GM23338 (cell line): ENCODE measurements around the gene TPST2. TPM values are rescaled to one million over a fixed set of nuclear protein-coding genes. Genes with fewer than 3 reads are reported as not detected.

Source experiments
- ATAC-seq: fragments of 200-7000 bp; cut with Tn5 transposase; 3 replicates; pipeline ENCODE4 v1.9.1; 2020
- DNase-seq: peaks from one replicate; pipeline ENCODE4 v3.0.0-alpha.2; 2015; ENCODE audit warnings: low spot score
- H2AFZ ChIP-seq: fragments of 200-600 bp; sonication (generic); 2 replicates; pipeline ENCODE4 v1.8.0; 2016; ENCODE audit warnings: antibody characterized with exemption, mild to moderate bottlenecking, moderate library complexity
- H3F3A ChIP-seq: fragments of 200-600 bp; sonication (generic); replicated peaks from 2 replicates; pipeline ENCODE4 v1.8.0; 2017; ENCODE audit warnings: antibody characterized with exemption, mixed run types, low read depth
- H3K27ac ChIP-seq: fragments of 200-600 bp; sonication (generic); 2 replicates; pipeline ENCODE4 v1.6.1; 2016; ENCODE audit warnings: low read depth
- H3K27me3 ChIP-seq: fragments of 200-600 bp; sonication (generic); 2 replicates; pipeline ENCODE4 v1.8.0; 2016; ENCODE audit warnings: mild to moderate bottlenecking, mixed run types, moderate library complexity; ENCODE audit not compliant: insufficient read depth
- H3K36me3 ChIP-seq: fragments of 200-600 bp; sonication (generic); 2 replicates; pipeline ENCODE4 v1.8.0; 2016; ENCODE audit warnings: mild to moderate bottlenecking; ENCODE audit not compliant: insufficient read depth
- H3K4me1 ChIP-seq: fragments of 200-600 bp; sonication (generic); 2 replicates; pipeline ENCODE4 v1.8.0; 2016; ENCODE audit warnings: mild to moderate bottlenecking, moderate library complexity; ENCODE audit not compliant: insufficient read depth
- H3K4me2 ChIP-seq: fragments of 200-600 bp; sonication (generic); 2 replicates; pipeline ENCODE4 v1.7.1; 2017; ENCODE audit warnings: mixed run types
- H3K4me3 ChIP-seq: fragments of 200-600 bp; sonication (generic); 2 replicates; pipeline ENCODE4 v1.6.1; 2016; ENCODE audit warnings: mixed run types
- H3K79me2 ChIP-seq: fragments of 200-600 bp; sonication (generic); replicated peaks from 2 replicates; pipeline ENCODE4 v1.8.0; 2017; ENCODE audit warnings: mild to moderate bottlenecking; ENCODE audit not compliant: insufficient read depth
- H3K9me2 ChIP-seq: fragments of 200-600 bp; sonication (generic); 2 replicates; pipeline ENCODE4 v1.8.0; 2017; ENCODE audit not compliant: insufficient read depth
- H4K20me1 ChIP-seq: fragments of 200-600 bp; sonication (generic); replicated peaks from 2 replicates; pipeline ENCODE4 v1.8.0; 2017; ENCODE audit warnings: mild to moderate bottlenecking; ENCODE audit not compliant: insufficient read depth
- H3K27ac Mint-ChIP-seq: 2 replicates; pipeline ENCODE4 v1.8.0; 2020; ENCODE audit warnings: inconsistent platforms, mild to moderate bottlenecking, moderate library complexity, mixed read lengths
- H3K27me3 Mint-ChIP-seq: 3 replicates; pipeline ENCODE4 v1.8.0; 2022; ENCODE audit warnings: low read depth, mild to moderate bottlenecking, moderate library complexity, mixed read lengths, inconsistent platforms; ENCODE audit not compliant: insufficient read depth, poor library complexity
- H3K36me3 Mint-ChIP-seq: 3 replicates; pipeline ENCODE4 v1.8.0; 2021; ENCODE audit warnings: low read depth, mild to moderate bottlenecking, inconsistent platforms, moderate library complexity, mixed read lengths
- H3K4me1 Mint-ChIP-seq: 3 replicates; pipeline ENCODE4 v1.8.0; 2020; ENCODE audit warnings: mild to moderate bottlenecking, inconsistent platforms, mixed read lengths
- H3K4me3 Mint-ChIP-seq: 3 replicates; pipeline ENCODE4 v1.8.0; 2021; ENCODE audit warnings: moderate library complexity, mild to moderate bottlenecking, inconsistent platforms, mixed read lengths
- H3K9me3 Mint-ChIP-seq: 3 replicates; pipeline ENCODE4 v1.8.0; 2020; ENCODE audit warnings: moderate library complexity, mild to moderate bottlenecking, inconsistent platforms, mixed read lengths
- CREB1 ChIP-seq: fragments of 250-450 bp; sonication (Bioruptor Pico); IDR thresholded peaks from 2 replicates; pipeline ENCODE4 v1.5.0; 2020; ENCODE audit warnings: low read depth, mild to moderate bottlenecking, moderate library complexity
- EZH2 ChIP-seq: fragments of 200-600 bp; sonication (generic); IDR thresholded peaks from one replicate; pipeline ENCODE4 v1.8.0; 2017; ENCODE audit warnings: antibody characterized with exemption, mild to moderate bottlenecking, low read depth; ENCODE audit not compliant: unreplicated experiment
- EZH2phosphoT487 ChIP-seq: fragments of 200-600 bp; sonication (generic); IDR thresholded peaks from one replicate; pipeline ENCODE4 v1.8.1; 2018; ENCODE audit warnings: antibody characterized with exemption; ENCODE audit not compliant: unreplicated experiment
- JUNB ChIP-seq: IDR thresholded peaks from one replicate; pipeline ENCODE4 v1.6.1; 2016; ENCODE audit warnings: antibody characterized with exemption; ENCODE audit not compliant: unreplicated experiment
- NANOG ChIP-seq: IDR thresholded peaks from 2 replicates; pipeline ENCODE4 v1.6.1; 2016; ENCODE audit warnings: antibody characterized with exemption, borderline replicate concordance
- POLR2AphosphoS5 ChIP-seq: IDR thresholded peaks from 2 replicates; pipeline ENCODE4 v1.6.1; 2016; ENCODE audit warnings: antibody characterized with exemption, low read depth
- STAT1 ChIP-seq: IDR thresholded peaks from one replicate; pipeline ENCODE4 v1.6.1; 2016; ENCODE audit warnings: antibody characterized with exemption; ENCODE audit not compliant: unreplicated experiment
- ZNF114 ChIP-seq: fragments of 250-450 bp; sonication (Bioruptor Pico); IDR thresholded peaks from 2 replicates; pipeline ENCODE4 v1.5.0; 2020; ENCODE audit warnings: mild to moderate bottlenecking, moderate library complexity
- ZNF331 ChIP-seq: fragments of 250-450 bp; sonication (Bioruptor Pico); IDR thresholded peaks from 2 replicates; pipeline ENCODE4 v1.5.0; 2020; ENCODE audit warnings: low read depth, mild to moderate bottlenecking, moderate library complexity
- polyA plus RNA-seq: library from polyadenylated mRNA; unstranded; fragments of >200 nt; fragmentation: Nextera tagmentation; extraction: Ambion mirVana; gene quantifications from 2 replicates; pipeline ENCODE4 v1.2.1, GENCODE V29; 2016
- total RNA-seq: library from RNA; depleted of rRNA; stranded (reverse); fragments of >200 nt; shearing (Covaris generic); gene quantifications from 2 replicates; pipeline ENCODE4 v1.2.3, GENCODE V29; 2014
- TF ChIP-seq, protein P1 (sequence below): IDR thresholded peaks from one replicate; pipeline ENCODE4 v1.6.1; 2018; ENCODE audit warnings: antibody characterized with exemption; ENCODE audit not compliant: unreplicated experiment
- TF ChIP-seq, protein P2 (sequence below): IDR thresholded peaks from 2 replicates; pipeline ENCODE4 v1.6.1; 2016; ENCODE audit warnings: antibody characterized with exemption
- TF ChIP-seq, protein P3 (sequence below), 2 experiments: fragments of 200-600 bp in 1 of 2; sonication (generic) in 1 of 2; conservative IDR thresholded peaks; 2 replicates each; pipeline versions ENCODE4 v1.5.1 to v1.6.1; 2016 to 2017; ENCODE audit warnings: antibody characterized with exemption in 2 of 2, low read depth in 2 of 2, mild to moderate bottlenecking in 2 of 2, moderate library complexity in 1 of 2
- TF ChIP-seq, protein P4 (sequence below): fragments of 250-450 bp; sonication (Bioruptor Pico); IDR thresholded peaks from 2 replicates; pipeline ENCODE4 v1.5.0; 2020; ENCODE audit warnings: mild to moderate bottlenecking, moderate library complexity

TPST2 gene
- total and polyA plus RNA-seq, 2 experiments from 2014 or later = 37.9 to 127 TPM

- Histone ChIP-seq H3K9me2 (peaks cover 2% of the 10 kb centered on the region; the same call in 1 of the 2 replicates), H3K27ac (no peak overlapping the region), H3F3A (no peaks in the 10 kb centered on the region), H2AFZ (peak overlapping the region; percentile 18; the same call in 1 of the 2 replicates), H3K4me1 (peaks cover 25% of the 10 kb centered on the region), H3K36me3 (peaks cover 3% of the 10 kb centered on the region; the same call in 1 of the 2 replicates), H3K4me3 (no peak overlapping the region), H3K27me3 (no peaks in the 10 kb centered on the region), H4K20me1 (peaks cover 16% of the 10 kb centered on the region), H3K79me2 (peaks cover 22% of the 10 kb centered on the region), H3K4me2 (no peak overlapping the region)
- Mint-ChIP-seq H3K27me3 (peaks cover 13% of the 10 kb centered on the region), H3K36me3 (peaks cover 17% of the 10 kb centered on the region), H3K4me3 (no peak overlapping the region), H3K27ac (no peak overlapping the region; the same call in 1 of the 2 replicates), H3K9me3 (no peaks in the 10 kb centered on the region), H3K4me1 (peaks cover 22% of the 10 kb centered on the region)
- no peak for DNase-seq
- ATAC-seq = no peak
- no peak for TF ChIP-seq EZH2
- TF ChIP-seq, protein P1, sequence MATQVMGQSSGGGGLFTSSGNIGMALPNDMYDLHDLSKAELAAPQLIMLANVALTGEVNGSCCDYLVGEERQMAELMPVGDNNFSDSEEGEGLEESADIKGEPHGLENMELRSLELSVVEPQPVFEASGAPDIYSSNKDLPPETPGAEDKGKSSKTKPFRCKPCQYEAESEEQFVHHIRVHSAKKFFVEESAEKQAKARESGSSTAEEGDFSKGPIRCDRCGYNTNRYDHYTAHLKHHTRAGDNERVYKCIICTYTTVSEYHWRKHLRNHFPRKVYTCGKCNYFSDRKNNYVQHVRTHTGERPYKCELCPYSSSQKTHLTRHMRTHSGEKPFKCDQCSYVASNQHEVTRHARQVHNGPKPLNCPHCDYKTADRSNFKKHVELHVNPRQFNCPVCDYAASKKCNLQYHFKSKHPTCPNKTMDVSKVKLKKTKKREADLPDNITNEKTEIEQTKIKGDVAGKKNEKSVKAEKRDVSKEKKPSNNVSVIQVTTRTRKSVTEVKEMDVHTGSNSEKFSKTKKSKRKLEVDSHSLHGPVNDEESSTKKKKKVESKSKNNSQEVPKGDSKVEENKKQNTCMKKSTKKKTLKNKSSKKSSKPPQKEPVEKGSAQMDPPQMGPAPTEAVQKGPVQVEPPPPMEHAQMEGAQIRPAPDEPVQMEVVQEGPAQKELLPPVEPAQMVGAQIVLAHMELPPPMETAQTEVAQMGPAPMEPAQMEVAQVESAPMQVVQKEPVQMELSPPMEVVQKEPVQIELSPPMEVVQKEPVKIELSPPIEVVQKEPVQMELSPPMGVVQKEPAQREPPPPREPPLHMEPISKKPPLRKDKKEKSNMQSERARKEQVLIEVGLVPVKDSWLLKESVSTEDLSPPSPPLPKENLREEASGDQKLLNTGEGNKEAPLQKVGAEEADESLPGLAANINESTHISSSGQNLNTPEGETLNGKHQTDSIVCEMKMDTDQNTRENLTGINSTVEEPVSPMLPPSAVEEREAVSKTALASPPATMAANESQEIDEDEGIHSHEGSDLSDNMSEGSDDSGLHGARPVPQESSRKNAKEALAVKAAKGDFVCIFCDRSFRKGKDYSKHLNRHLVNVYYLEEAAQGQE = no peak
- TF ChIP-seq NANOG = no peak
- TF ChIP-seq CREB1 (CRISPR knock-in tag) = no peak
- TF ChIP-seq ZNF331 (CRISPR knock-in tag) = no peak
- TF ChIP-seq JUNB = no peak
- TF ChIP-seq EZH2phosphoT487 = no peak
- no peak for TF ChIP-seq ZNF114 (CRISPR knock-in tag)
- TF ChIP-seq, protein P2, sequence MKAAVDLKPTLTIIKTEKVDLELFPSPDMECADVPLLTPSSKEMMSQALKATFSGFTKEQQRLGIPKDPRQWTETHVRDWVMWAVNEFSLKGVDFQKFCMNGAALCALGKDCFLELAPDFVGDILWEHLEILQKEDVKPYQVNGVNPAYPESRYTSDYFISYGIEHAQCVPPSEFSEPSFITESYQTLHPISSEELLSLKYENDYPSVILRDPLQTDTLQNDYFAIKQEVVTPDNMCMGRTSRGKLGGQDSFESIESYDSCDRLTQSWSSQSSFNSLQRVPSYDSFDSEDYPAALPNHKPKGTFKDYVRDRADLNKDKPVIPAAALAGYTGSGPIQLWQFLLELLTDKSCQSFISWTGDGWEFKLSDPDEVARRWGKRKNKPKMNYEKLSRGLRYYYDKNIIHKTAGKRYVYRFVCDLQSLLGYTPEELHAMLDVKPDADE = no peak
- TF ChIP-seq POLR2AphosphoS5 = no peak
- TF ChIP-seq, protein P3, sequence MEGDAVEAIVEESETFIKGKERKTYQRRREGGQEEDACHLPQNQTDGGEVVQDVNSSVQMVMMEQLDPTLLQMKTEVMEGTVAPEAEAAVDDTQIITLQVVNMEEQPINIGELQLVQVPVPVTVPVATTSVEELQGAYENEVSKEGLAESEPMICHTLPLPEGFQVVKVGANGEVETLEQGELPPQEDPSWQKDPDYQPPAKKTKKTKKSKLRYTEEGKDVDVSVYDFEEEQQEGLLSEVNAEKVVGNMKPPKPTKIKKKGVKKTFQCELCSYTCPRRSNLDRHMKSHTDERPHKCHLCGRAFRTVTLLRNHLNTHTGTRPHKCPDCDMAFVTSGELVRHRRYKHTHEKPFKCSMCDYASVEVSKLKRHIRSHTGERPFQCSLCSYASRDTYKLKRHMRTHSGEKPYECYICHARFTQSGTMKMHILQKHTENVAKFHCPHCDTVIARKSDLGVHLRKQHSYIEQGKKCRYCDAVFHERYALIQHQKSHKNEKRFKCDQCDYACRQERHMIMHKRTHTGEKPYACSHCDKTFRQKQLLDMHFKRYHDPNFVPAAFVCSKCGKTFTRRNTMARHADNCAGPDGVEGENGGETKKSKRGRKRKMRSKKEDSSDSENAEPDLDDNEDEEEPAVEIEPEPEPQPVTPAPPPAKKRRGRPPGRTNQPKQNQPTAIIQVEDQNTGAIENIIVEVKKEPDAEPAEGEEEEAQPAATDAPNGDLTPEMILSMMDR (conservative IDR thresholded peaks at IDR 0.05; ENCODE audit: low read depth in 2 of 2) = no peak
- TF ChIP-seq STAT1 = no peak
- TF ChIP-seq, protein P4, sequence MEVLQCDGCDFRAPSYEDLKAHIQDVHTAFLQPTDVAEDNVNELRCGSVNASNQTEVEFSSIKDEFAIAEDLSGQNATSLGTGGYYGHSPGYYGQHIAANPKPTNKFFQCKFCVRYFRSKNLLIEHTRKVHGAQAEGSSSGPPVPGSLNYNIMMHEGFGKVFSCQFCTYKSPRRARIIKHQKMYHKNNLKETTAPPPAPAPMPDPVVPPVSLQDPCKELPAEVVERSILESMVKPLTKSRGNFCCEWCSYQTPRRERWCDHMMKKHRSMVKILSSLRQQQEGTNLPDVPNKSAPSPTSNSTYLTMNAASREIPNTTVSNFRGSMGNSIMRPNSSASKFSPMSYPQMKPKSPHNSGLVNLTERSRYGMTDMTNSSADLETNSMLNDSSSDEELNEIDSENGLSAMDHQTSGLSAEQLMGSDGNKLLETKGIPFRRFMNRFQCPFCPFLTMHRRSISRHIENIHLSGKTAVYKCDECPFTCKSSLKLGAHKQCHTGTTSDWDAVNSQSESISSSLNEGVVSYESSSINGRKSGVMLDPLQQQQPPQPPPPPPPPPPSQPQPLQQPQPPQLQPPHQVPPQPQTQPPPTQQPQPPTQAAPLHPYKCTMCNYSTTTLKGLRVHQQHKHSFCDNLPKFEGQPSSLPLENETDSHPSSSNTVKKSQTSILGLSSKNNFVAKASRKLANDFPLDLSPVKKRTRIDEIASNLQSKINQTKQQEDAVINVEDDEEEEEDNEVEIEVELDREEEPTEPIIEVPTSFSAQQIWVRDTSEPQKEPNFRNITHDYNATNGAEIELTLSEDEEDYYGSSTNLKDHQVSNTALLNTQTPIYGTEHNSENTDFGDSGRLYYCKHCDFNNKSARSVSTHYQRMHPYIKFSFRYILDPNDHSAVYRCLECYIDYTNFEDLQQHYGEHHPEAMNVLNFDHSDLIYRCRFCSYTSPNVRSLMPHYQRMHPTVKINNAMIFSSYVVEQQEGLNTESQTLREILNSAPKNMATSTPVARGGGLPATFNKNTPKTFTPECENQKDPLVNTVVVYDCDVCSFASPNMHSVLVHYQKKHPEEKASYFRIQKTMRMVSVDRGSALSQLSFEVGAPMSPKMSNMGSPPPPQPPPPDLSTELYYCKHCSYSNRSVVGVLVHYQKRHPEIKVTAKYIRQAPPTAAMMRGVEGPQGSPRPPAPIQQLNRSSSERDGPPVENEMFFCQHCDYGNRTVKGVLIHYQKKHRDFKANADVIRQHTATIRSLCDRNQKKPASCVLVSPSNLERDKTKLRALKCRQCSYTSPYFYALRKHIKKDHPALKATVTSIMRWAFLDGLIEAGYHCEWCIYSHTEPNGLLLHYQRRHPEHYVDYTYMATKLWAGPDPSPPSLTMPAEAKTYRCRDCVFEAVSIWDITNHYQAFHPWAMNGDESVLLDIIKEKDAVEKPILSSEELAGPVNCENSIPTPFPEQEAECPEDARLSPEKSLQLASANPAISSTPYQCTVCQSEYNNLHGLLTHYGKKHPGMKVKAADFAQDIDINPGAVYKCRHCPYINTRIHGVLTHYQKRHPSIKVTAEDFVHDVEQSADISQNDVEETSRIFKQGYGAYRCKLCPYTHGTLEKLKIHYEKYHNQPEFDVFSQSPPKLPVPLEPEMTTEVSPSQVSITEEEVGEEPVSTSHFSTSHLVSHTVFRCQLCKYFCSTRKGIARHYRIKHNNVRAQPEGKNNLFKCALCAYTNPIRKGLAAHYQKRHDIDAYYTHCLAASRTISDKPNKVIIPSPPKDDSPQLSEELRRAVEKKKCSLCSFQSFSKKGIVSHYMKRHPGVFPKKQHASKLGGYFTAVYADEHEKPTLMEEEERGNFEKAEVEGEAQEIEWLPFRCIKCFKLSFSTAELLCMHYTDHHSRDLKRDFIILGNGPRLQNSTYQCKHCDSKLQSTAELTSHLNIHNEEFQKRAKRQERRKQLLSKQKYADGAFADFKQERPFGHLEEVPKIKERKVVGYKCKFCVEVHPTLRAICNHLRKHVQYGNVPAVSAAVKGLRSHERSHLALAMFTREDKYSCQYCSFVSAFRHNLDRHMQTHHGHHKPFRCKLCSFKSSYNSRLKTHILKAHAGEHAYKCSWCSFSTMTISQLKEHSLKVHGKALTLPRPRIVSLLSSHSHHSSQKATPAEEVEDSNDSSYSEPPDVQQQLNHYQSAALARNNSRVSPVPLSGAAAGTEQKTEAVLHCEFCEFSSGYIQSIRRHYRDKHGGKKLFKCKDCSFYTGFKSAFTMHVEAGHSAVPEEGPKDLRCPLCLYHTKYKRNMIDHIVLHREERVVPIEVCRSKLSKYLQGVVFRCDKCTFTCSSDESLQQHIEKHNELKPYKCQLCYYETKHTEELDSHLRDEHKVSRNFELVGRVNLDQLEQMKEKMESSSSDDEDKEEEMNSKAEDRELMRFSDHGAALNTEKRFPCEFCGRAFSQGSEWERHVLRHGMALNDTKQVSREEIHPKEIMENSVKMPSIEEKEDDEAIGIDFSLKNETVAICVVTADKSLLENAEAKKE = no peak
Observed at GRCh38 chr22:26592421-26592891, 2.5 kb upstream of the TPST2 start.
